NCI-H510A treated with DMSO at 0.1 percent for 48 hours (cell line): ENCODE results near the gene PARD6A.
A peak's percentile ranks its signal among the peaks of the same experiment; 100 is the strongest.

Source experiments
- DNase-seq: peaks from one replicate; lab custom pipeline; 2025; lab: John Stamatoyannopoulos, UW

Gene PARD6A

DNA sequence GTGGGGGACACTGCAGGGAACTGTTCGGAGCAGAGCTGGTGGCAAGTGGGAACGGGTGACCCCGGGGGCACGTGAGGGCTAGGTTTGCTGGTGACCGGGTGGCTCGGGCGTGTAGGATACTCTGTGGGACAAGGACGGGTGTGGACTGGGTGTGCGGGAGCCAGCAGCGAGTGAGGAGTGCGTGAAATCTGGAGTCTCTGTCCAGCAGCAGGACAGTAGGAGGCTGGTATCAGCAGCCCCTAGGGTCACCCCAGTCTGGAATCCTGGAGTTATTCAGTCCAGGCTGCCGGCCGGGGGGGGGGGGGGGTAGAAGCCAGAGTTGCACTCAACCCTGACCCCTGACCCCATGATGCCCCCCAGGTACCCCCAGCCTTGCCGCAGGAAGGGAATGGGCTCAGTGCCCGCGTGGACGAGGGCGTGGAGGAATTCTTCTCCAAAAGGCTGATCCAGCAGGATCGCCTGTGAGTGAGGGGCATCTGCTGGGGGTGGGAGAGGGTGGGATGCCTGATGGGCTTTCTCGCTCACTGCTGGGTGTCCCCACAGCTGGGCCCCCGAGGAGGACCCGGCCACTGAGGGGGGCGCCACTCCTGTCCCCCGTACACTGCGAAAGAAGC lies 6.9 kb upstream of the PARD6A start:
- no peak for DNase-seq

DNA sequence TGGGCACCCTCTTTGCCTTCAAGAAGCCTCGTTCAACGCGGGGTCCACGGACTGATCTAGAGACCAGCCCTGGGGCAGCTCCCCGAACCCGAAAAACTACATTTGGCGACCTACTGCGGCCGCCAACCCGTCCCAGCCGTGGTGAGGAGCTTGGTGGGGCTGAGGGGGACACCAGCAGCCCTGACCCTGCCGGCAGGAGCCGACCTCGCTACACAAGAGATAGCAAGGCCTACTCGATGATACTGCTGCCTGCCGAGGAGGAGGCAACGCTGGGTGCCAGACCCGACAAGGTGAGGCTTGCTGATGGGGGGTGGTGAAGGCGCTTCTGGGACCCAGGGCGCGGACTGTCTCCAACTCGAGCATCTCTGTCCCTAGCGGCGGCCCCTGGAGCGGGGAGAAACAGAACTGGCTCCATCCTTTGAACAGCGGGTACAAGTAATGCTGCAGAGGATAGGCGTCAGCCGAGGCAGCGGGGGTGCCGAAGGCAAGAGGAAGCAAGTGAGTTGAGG lies 6.3 kb upstream of the PARD6A start:
- no peak for DNase-seq

DNA sequence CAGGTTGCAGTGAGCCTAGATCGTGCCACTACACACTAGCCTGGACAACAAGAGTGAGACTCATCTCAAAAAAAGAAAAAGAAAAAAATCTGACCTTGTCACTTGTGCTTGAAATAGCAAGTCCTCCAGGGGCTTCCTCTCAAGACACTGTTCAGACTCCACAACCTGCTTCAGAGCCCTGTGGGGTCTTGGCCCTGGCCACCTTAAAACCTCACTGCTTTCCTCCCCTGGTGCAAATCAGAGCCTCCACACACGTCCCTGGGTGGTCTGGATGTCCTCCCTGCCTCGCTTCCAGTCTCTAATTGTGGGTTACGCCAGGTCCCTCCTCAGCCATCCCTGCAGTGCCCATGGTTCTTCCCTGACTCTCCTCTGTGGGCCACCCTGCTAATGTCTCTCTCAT lies 5.4 kb upstream of the PARD6A start:
- DNase-seq = no peak

DNA sequence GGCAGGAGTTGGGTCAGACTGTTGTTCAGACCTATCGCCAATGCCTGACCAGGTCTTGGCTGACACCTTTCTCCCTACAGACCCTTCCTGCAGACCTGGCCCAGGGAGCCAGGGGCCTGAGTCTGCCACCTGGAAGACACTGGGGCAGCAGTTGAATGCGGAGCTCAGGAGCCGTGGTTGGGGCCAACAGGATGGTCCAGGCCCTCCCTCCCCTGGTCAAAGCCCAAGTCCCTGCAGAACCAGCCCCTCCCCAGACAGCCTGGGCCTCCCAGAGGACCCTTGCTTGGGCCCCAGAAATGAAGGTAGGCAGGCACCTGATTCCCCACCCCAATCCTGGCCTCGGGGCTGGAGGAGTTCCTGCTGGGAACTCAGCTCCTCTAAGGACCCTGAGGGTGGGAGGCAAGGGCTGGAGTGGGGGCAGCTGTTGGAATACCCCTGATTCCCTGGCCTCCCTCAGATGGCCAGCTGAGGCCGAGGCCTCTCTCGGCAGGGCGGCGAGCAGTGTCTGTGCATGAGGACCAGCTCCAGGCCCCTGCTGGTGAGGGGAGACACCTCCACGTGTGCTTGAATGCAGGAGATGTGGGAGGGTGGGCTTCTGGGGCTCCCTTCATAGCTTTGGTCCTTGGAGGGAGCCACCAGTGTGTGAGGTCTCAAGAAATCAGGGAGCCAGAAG lies 4.3 kb upstream of the PARD6A start:
- DNase-seq = no peak

DNA sequence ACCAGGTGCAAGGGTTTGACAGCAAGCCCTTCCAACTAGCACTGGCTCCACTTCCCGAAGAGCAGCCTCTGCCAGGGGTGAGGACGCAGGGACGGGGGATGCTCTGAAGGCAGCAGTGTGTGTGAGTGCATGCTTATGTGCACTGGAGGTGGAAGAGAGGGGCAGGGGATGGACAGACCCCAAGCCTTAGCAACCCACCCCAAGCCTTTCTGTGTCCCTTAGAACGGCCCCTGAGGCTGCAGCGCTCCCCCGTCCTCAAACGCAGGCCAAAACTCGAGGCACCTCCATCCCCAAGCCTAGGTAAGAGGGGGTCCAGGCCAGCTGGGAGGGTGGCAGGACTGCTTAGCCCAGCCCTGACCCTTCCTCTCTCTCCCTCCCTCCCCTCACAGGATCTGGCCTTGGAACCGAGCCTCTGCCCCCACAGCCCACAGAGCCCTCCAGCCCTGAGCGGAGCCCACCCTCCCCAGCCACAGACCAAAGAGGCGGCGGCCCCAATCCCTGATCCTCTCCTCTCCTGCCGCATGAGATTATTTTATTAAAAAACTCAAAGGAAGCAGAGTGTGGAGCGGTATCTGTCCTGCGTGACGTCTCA lies 3.6 kb upstream of the PARD6A start:
- DNase-seq = no peak

DNA sequence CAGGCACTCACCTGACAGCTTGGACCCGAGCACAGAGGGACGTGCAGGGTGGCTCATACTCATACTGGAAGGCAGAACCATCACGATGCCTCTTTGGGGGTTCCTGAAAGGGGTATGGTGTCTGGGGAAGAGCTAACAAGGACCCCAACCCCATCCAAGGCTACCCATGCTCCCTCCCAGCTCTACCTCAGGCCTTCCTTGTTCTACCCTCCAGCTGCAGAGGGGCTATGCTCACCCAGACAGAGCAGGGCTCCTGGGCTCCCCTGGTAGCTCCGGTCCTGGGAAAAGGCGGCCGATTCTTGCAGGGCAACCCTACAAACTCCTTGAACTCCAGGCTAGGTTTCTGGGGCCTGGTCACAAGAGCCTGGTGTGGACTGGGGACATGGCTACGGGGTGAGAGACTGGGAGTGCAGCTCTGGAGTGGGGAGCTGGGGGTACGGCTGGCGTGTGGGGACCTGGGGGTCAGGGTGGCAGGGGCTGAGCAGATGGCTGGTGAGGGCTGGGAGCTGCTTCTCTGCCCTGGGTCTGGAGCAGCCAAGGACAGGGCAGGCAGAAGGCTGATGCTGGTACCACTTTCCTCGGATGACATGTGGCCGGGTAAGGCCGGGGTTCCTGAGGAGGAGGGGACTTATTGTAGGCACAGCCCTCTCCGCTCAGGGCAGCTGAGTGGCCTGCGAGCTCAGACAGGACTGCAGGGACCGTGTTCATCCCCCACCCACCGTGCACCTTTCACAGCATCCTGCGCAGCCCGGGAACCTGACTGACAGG lies 2.8 kb upstream of the PARD6A start:
- DNase-seq = no peak

DNA sequence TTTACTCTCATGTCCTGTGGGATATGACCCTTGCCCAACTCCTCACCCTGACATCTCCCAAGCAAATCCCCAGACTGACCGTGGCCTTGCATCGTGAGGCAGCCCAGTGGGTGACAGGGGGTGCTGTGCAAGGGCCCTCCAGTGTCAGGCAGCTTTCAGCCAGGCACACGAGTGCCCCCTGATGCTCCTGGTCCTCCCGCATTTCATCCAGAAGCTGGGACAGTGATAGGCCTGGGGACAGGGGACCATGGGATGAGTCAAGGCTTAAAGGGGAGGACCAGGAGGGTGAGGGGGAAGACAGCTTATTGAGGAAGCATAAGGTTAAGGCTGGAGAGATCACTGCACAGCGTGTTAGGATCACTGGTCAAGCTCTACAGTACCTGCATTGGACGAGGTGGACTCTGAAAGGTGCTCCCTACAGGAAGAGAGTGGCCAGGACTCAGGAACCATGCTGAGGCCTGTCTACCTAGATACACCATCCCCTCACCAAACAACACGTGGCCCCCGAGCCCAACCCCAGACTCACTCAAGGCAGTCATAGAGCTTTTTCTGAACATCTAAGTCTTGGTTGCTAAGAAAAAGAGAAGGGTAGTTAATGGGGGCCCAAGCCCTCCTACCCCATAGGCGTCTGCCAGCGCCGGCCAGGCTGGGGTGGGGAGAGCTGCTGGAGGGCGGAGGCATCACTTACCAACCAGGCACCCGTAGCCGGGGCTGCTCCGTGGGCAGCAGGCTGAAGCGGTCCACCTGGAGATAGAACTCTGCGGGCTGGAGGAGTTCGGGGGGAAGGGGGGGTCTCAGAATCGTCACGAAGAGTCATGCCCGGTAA lies 1.7 kb upstream of the PARD6A start:
- no peak for DNase-seq

DNA sequence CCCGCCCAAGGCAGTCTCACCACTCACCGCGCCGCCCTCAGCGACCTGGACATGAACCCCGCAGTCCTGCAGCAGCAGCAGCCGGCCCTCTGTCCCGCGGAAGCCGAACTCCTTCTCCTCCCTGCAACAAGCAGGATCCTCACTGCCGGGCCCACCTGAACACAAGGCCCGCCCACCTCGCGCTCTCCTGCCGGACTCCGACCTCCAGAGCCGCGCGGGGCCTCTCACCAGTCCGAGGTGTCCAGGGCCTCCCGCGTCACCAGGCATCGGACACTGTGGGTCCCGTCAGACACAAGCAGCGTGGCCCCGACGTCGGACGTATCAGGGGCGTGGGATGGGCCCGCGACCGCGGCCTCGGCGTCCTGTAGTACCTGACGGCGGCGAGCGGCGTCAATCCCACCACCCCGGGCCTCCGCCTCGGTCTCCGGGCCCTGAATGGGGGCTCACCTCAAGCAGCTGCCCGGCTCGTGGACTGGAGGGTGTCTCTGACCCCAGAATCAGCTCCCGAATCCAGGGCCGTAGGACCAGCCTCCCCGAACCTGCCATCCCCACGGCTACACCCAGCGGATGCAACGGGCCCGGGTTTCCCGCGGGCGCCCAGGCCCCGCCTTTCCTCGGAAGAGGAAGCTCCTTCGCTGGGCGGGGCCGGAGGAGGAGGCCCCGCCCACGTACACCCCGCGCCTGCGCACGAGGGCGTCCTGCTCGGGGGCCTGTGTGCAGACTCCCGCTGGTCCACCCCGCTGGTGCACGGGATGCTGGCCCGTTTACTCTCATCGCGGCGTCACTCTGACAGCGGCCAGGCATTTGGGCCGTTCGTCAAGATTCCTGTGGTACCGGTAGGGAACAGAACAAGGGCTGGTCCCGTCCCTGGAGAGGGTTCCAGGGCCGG lies 841 bp upstream of the PARD6A start, which contains the start of gene ACD:
TSS of gene ACD (minus strand) at position 586 of the 889 bp plus-strand sequence. CDS start at position 546, 40 bp downstream.
- peak; percentile 61 for DNase-seq

DNA sequence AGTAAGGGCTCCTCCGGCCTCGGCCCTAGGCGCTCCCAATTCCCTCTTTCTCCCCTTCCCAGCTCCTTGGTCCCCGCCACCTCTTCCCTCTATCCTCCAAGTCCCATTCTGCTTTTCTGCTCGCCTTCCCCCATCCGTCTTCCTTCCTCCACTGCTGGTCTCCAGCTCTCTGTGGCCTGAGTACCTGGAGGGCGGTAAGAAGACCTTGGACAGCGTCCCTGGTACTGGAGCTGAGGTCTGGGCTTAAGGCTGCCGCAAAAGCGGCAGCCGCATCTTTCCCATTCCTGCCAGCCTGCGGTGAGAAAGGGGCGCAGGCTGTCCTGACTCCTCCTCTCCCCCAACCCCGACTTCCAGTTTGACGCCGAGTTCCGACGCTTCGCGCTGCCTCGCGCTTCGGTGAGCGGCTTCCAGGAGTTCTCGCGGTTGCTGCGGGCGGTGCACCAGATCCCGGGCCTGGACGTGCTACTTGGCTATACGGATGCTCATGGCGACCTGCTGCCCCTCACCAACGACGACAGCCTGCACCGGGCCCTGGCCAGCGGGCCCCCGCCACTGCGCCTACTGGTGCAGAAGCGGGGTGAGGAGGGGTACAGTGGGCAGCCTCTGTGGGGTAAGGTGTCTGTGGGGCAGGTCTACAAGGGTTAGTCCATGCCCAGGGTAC lies 471 bp downstream of the PARD6A start:
- peak; percentile 52 for DNase-seq

DNA sequence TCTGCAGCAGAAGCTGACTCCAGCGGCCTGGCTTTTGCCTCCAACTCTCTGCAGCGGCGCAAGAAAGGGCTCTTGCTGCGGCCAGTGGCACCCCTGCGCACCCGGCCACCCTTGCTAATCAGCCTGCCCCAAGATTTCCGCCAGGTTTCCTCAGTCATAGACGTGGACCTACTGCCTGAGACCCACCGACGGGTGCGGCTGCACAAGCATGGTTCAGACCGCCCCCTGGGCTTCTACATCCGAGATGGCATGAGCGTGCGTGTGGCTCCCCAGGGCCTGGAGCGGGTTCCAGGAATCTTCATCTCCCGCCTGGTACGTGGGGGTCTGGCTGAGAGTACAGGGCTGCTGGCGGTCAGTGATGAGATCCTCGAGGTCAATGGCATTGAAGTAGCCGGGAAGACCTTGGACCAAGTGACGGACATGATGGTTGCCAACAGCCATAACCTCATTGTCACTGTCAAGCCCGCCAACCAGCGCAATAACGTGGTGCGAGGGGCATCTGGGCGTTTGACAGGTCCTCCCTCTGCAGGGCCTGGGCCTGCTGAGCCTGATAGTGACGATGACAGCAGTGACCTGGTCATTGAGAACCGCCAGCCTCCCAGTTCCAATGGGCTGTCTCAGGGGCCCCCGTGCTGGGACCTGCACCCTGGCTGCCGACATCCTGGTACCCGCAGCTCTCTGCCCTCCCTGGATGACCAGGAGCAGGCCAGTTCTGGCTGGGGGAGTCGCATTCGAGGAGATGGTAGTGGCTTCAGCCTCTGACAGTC lies 1.3 kb downstream of the PARD6A start:
- DNase-seq = no peak

DNA sequence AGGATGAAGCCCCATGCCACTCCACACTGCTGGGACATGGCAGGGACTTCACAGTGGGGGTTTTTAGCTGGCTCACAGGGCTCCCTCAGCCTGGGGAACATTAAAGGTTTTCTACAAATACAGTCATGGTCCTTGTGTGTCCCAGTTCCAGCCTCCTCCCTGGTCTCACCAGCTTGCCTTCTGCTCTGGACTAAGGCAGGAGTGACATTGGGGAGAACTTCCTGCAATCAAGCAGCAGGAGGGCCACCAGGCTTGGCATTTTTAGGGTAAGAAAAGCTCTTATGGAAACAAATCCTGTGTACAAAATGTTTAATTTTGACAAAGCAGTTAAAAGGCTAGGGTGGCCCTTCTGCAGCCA lies 1.9 kb downstream of the PARD6A start:
- DNase-seq = no peak

DNA sequence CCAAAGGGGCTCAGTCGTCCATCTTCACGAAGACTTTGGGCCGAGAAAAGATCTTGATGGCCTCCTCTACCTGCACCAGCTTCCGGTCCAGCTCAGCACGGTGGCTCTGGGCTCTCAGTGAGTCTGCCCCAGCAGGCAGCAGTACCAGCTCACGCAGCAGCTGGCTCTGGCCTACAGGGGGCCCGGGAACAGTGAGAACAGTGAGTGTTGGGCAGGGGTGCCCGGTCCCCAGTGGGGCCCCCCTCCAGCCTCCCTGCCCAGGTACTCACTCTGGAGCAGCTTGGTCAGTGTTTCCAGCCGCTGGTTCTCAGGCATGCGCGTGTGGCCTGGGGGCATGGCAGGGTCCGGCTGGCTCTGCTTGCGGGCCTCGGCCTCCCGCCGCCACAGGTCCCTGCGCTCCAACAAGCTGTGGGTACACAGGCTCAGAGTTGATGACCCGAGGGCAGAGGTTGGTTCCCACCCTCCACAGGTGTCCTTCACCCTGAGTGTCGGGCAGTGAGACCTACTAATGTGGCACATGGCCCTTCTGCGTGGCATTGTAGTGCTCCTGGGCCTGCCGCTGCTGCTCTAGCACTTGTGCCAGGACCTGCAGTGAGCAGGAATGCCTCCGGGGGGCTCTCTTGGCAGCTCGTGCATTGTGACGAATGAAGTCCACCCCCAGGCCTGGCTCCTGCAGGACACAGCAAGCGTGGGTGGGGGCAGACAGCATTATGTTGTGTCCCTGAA lies 2.6 kb downstream of the PARD6A start:
- no peak for DNase-seq

DNA sequence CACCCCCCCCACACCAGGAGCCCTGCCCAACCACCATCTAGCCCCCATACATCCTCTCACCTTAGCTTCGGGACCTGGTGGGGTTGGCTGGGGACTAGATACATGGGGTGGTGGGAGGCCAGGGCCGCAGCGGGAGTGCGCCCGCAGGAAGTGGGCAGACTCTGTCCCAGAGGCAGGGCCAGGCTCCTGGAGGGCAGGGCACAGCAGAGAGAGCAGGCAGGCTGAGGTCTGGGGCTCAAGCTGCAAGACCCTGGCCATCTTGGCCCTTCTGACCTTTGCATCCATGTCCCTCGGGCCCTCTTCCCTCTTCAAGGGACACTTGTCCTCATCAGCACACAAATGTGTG lies 3.1 kb downstream of the PARD6A start:
- no peak for DNase-seq

DNA sequence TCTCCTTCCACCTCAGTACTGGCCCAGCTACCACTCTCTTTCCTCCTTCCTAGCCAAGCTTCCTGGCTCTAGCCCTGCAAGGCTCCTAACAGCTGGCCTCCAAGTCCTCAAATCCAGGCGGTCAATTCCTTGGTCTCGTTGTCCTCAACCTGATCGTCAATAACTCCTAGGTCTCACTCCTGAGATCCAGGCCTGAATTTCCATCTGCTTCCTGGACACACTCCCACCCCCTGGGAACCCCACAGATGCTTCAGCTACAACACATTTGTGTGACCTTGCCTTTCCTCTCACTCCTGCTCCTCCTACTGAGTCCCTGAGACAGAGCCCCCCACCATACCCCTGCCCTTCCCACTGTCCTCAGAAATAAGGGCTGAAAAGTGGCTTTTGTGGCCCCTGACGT lies 3.5 kb downstream of the PARD6A start:
- DNase-seq = no peak

DNA sequence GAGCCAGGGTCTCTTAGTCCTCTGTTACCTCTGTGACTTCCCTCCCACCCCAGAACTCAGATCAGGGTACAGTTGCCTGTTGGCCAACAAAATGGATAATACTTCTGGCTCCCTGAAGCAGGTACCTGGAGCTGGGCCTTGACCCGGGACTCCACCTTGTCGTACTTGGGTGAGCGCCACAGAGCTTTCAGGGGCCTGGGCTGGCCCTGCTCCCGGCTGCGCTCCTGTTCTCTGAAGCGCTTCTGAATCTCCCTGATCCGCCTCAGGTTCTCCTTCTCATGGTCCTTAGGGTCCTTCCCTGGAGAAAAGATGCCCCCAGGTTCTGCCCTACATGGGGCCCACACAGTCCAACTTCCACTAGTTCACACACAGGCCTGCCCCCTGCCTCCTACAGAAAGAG lies 4.1 kb downstream of the PARD6A start:
- DNase-seq = no peak

DNA sequence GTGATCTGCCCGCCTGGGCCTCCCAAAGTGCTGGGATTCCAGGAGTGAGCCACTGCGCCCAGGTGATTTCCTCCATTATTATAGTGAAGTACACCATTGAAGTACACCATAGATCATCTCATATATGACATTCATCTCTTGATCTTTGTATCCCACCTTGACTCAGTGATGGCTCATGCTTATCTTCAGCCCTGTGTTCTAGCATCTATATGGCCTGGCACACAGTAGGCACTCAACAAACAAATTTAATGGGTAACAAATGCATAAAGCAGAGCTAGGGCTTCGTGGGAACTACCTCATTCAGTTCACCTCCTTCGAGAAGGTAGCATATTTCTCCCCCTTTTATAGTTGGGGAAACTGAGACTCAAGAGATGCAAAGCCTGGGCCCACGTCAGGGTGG lies 4.8 kb downstream of the PARD6A start:
- no peak for DNase-seq

DNA sequence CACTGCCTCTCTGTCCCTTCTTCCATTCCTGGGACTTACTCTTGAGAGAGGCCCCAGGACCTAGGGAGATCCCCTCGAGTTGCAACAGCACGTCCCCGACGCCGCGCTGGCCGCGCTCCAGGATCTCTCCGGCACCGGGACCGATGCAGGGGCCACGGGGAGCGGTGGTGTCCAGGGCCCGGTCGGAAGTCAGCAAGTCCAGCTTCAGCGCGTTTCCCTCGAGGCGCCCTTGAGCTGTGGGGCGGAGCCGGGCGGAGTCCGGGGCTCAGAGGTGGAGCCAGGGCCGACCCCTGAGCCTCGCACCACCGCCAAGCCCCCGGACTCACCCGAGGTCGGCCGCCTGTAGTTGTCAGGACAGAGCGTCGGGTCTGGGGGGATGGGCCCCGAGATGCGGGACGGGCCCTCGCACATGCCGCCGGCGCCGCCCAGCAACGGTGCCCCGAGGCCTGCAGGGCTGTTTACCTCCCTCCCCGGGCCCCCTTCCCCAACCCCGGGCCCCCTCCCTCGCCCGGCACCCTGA lies 5.3 kb downstream of the PARD6A start:
- peak; percentile 27 for DNase-seq

DNA sequence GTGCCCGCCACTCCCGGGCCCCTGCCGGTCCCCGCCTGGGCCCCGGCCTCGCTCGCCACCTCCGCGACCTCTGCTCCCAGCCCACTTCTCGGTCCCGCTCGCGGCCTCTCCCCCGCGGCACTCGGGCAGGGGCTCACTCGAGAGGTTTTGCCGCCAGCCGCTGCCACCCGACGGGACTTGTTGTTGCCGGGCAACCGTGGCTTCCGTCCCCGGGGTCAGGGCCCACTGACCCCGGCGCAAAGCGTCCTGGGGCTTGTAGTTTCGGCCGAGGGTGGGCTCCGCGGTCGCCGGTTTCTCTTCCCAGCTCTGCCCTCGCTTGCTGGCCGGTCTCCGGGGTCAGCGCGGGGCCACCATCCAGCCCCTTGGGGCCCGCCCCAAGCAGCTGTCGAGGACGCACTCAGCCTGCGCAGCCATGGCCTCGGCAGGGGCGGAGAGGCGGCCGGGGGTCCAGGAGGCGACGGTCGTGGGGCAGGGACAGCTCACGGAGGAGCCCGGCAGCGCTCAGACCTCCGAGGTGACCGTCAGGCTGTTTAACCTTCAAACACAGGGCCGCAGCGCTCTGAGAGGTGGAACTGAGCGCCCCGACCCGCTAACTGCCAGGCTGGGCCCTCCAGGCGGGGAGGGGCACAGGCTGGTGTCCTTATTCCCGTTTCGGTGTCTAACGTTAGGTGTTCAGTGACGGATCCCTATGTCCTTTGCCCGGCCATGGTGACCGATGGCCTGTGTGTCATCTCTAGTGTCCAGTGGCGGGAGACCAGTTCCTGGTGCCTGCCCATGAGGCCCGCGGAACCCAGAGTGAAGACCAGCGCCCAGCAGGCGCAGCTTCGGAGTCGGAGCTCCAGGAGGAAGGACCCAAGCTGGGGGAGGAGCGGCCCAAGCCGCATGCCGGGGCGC lies 6.0 kb downstream of the PARD6A start, which contains the start of the genes C16orf86 and ENKD1:
TSS of gene C16orf86 (plus strand) at position 256 of the 894 bp plus-strand sequence. CDS start at position 413, 157 bp downstream.
TSS of gene ENKD1 (minus strand) at position 192 of the 894 bp plus-strand sequence. CDS start 308 bp downstream, outside the sequence.
- DNase-seq = peak; percentile 27
